C4-2B (cell line): ENCODE measurements around the gene GCK.

ENCODE experiments used
- ZFX ChIP-seq: fragments of 450-650 bp; IDR thresholded peaks from 2 replicates; pipeline ENCODE4 v1.6.1; 2017
- TF ChIP-seq, protein P1 (sequence below): fragments of 450-650 bp; conservative IDR thresholded peaks from 2 replicates; pipeline ENCODE4 v1.5.1; 2017; ENCODE audit warnings: mild to moderate bottlenecking

GRCh38 chr7:44150466-44150832 lies 38.8 kb downstream of the GCK start:
- TF ChIP-seq, protein P1, sequence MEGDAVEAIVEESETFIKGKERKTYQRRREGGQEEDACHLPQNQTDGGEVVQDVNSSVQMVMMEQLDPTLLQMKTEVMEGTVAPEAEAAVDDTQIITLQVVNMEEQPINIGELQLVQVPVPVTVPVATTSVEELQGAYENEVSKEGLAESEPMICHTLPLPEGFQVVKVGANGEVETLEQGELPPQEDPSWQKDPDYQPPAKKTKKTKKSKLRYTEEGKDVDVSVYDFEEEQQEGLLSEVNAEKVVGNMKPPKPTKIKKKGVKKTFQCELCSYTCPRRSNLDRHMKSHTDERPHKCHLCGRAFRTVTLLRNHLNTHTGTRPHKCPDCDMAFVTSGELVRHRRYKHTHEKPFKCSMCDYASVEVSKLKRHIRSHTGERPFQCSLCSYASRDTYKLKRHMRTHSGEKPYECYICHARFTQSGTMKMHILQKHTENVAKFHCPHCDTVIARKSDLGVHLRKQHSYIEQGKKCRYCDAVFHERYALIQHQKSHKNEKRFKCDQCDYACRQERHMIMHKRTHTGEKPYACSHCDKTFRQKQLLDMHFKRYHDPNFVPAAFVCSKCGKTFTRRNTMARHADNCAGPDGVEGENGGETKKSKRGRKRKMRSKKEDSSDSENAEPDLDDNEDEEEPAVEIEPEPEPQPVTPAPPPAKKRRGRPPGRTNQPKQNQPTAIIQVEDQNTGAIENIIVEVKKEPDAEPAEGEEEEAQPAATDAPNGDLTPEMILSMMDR, result no peak
- no peak for TF ChIP-seq ZFX
